Endothelial cell of umbilical vein (primary cell): ENCODE measurements around the gene SH3BP2. TPM values are rescaled to one million over a fixed set of nuclear protein-coding genes. Genes with fewer than 3 reads are reported as not detected.

ENCODE experiments used
- BruUV-seq: library from RNA; stranded (reverse); fragments of 400-500 nt; replicated peaks from 2 replicates; lab custom pipeline; 2021; lab: Mats Ljungman, UMichigan
- CTCF ChIA-PET: fragments of 300-600, 350-600 bp; sonication (Branson Sonifier 250); formaldehyde crosslinking; loops from one replicate; lab custom pipeline; 2021; ENCODE audit warnings: antibody characterized with exemption, inconsistent platforms; lab: Charles Lee
- POLR2A ChIA-PET: fragments of 300-600, 350-600 bp; sonication (Branson Sonifier 250); formaldehyde crosslinking; loops from one replicate; lab custom pipeline; 2021; ENCODE audit warnings: antibody characterized with exemption, inconsistent platforms; lab: Charles Lee
- DNase-seq: peaks from one replicate; pipeline ENCODE4 v3.0.0-alpha.2; 2011; ENCODE audit warnings: low read depth, low spot score
- FAIRE-seq: peaks from 2 replicates; lab custom pipeline; 2011; peaks lifted over from hg19 to GRCh38; lab: Jason Lieb, UNC
- H2AFZ ChIP-seq: 2 replicates; pipeline ENCODE4 v1.6.0; 2012; ENCODE audit warnings: low read depth, low read length, control low read depth, inconsistent platforms
- H3K27ac ChIP-seq: 2 replicates; pipeline ENCODE4 v1.5.1; 2011; ENCODE audit warnings: low read depth, mild to moderate bottlenecking, control low read depth, low read length, moderate library complexity; ENCODE audit not compliant: insufficient read depth
- H3K27me3 ChIP-seq, 2 experiments: 2 replicates each; pipeline versions ENCODE4 v1.6.0 to v1.6.1; 2011; ENCODE audit warnings: low read length in 2 of 2, mixed read lengths in 1 of 2; ENCODE audit not compliant: control insufficient read depth in 2 of 2, insufficient read depth in 2 of 2
- H3K36me3 ChIP-seq, 2 experiments: 2 replicates in 1 of 2; 3 replicates in 1 of 2; pipeline ENCODE4 v1.5.1; 2011; ENCODE audit warnings: low read length in 2 of 2, mild to moderate bottlenecking in 1 of 2, moderate library complexity in 1 of 2; ENCODE audit not compliant: control insufficient read depth in 2 of 2, insufficient read depth in 2 of 2; ENCODE audit errors: extremely low read depth in 1 of 2
- H3K4me1 ChIP-seq: 3 replicates; pipeline ENCODE4 v1.5.1; 2011; ENCODE audit warnings: mild to moderate bottlenecking, low read length; ENCODE audit not compliant: control insufficient read depth, insufficient read depth; ENCODE audit errors: extremely low read depth
- H3K4me2 ChIP-seq: 2 replicates; pipeline ENCODE4 v1.6.1; 2011; ENCODE audit warnings: low read length, control low read depth, mixed read lengths; ENCODE audit not compliant: insufficient read depth
- H3K4me3 ChIP-seq, 3 experiments: fragments of 200-600 bp in 1 of 3; sonication (generic), shearing (Covaris generic) in 1 of 3; replicated peaks in 1 of 3; 2 replicates each; pipeline ENCODE4 v1.5.1; 2011 to 2016; ENCODE audit warnings: control low read depth in 3 of 3, low read length in 3 of 3, mild to moderate bottlenecking in 2 of 3, inconsistent platforms in 1 of 3, low read depth in 1 of 3, moderate library complexity in 1 of 3; ENCODE audit not compliant: insufficient read depth in 1 of 3
- H3K79me2 ChIP-seq: 2 replicates; pipeline ENCODE4 v1.6.0; 2012; ENCODE audit warnings: low read length, inconsistent platforms; ENCODE audit not compliant: control insufficient read depth, insufficient read depth
- H3K9ac ChIP-seq: replicated peaks from 2 replicates; pipeline ENCODE3; 2011; ENCODE audit warnings: low read length, control low read depth; ENCODE audit not compliant: insufficient read depth; ENCODE audit errors: extremely low read depth
- H3K9me1 ChIP-seq: replicated peaks from 3 replicates; pipeline ENCODE4 v1.6.0; 2011; ENCODE audit warnings: mild to moderate bottlenecking, low read length; ENCODE audit not compliant: control insufficient read depth, insufficient read depth; ENCODE audit errors: extremely low read depth
- H3K9me3 ChIP-seq: replicated peaks from 2 replicates; pipeline ENCODE4 v1.5.1; 2012; ENCODE audit warnings: low read length, inconsistent platforms; ENCODE audit not compliant: control insufficient read depth, insufficient read depth
- H4K20me1 ChIP-seq: replicated peaks from 2 replicates; pipeline ENCODE3; 2011; ENCODE audit warnings: mild to moderate bottlenecking, low read length; ENCODE audit not compliant: control insufficient read depth, insufficient read depth; ENCODE audit errors: extremely low read depth
- CTCF ChIP-seq, 2 donors: IDR thresholded peaks; 1 replicate in 1 of 2; 2 replicates in 1 of 2; pipeline ENCODE4 v1.5.1; 2011; ENCODE audit warnings: low read length in 2 of 2, mild to moderate bottlenecking in 2 of 2, moderate library complexity in 2 of 2, control low read depth in 1 of 2, inconsistent platforms in 1 of 2, low read depth in 1 of 2; ENCODE audit not compliant: insufficient read depth in 1 of 2; ENCODE audit errors: extremely low read depth in 1 of 2
- EZH2 ChIP-seq: IDR thresholded peaks from 2 replicates; pipeline ENCODE4 v1.6.1; 2012; ENCODE audit warnings: borderline replicate concordance, low read depth, mild to moderate bottlenecking, moderate library complexity, low read length, inconsistent platforms; ENCODE audit not compliant: severe bottlenecking
- FOS ChIP-seq: IDR thresholded peaks from 2 replicates; pipeline ENCODE4 v1.6.1; 2011; ENCODE audit warnings: mild to moderate bottlenecking, low read length, moderate library complexity, borderline replicate concordance; ENCODE audit not compliant: insufficient read depth
- GATA2 ChIP-seq: IDR thresholded peaks from 2 replicates; pipeline ENCODE4 v1.7.0; 2011; ENCODE audit warnings: low read depth, mild to moderate bottlenecking, moderate library complexity, mixed read lengths, low read length; ENCODE audit not compliant: insufficient read length, insufficient read depth
- JUN ChIP-seq: IDR thresholded peaks from 2 replicates; pipeline ENCODE4 v1.6.1; 2011; ENCODE audit warnings: borderline replicate concordance, low read depth; ENCODE audit not compliant: insufficient read length, insufficient read depth
- MAX ChIP-seq: IDR thresholded peaks from 2 replicates; pipeline ENCODE4 v1.6.1; 2011; ENCODE audit not compliant: insufficient read depth, insufficient read length
- MYC ChIP-seq: IDR thresholded peaks from one replicate; pipeline ENCODE4 v1.6.1; 2011; ENCODE audit warnings: mild to moderate bottlenecking, low read depth, low read length
- POLR2A ChIP-seq: IDR thresholded peaks from 2 replicates; pipeline ENCODE4 v1.6.1; 2012; ENCODE audit warnings: low read depth, mild to moderate bottlenecking, control low read depth, low read length
- POLR2AphosphoS5 ChIP-seq: IDR thresholded peaks from 2 replicates; pipeline ENCODE4 v1.6.1; 2012; ENCODE audit warnings: low read depth, mild to moderate bottlenecking, control low read depth, low read length, moderate library complexity; ENCODE audit not compliant: insufficient read depth
- dilution Hi-C: fragments of 300-500 bp; cut with MboI; formaldehyde crosslinking; loops from one replicate; pipeline ENCODE4 v1.15.0; 2019; ENCODE audit warnings: low sequenced_read_pairs; ENCODE audit not compliant: extremely low pct_ligation_motif_present
- intact Hi-C: fragments of 100-400 bp; cut with micrococcal nuclease; formaldehyde crosslinking; loops from one replicate; pipeline ENCODE4 v1.10.0; 2022
- polyA plus RNA-seq, 4 experiments: library from polyadenylated mRNA; depleted of rRNA in 3 of 4; stranded (reverse) in 3 of 4; unstranded in 1 of 4; fragments of >200 nt; gene quantifications; 2 replicates each; pipeline versions ENCODE4 v1.2.1 to v1.2.3, GENCODE V29; 2011 to 2012; ENCODE audit warnings: missing spikeins in 1 of 4
- total RNA-seq: library from RNA; stranded (reverse); gene quantifications from 2 replicates; pipeline ENCODE4 v1.2.3, GENCODE V29; 2021

SH3BP2 gene
- total and polyA plus RNA-seq, 2 donors (not counting 3 experiments of a cell fraction or from before 2014, with no cell fraction given), result 69.2 to 73.9 TPM

GRCh38 chr4:2765832-2766526 is 26.9 kb upstream of the SH3BP2 start:
- Histone ChIP-seq H3K4me2 (no peak overlapping the region), H3K27me3 (peaks cover 0 to 1% of the 10 kb centered on the region in 2 experiments), H3K9me1 (no peaks in the 10 kb centered on the region), H3K36me3 (no peaks in the 10 kb centered on the region), H3K9me3 (no peaks in the 10 kb centered on the region), H3K4me3 (no peak overlapping the region), H3K4me1 (peaks cover 5% of the 10 kb centered on the region), H4K20me1 (no peaks in the 10 kb centered on the region), H3K9ac (no peak overlapping the region), H2AFZ (no peak overlapping the region), H3K79me2 (no peaks in the 10 kb centered on the region), H3K27ac (no peak overlapping the region)
- FAIRE-seq (no peak), DNase-seq (no peak)
- TF ChIP-seq CTCF (IDR thresholded peaks at IDR 0.05; ENCODE audit: extremely low read depth in 1 of 2, insufficient read depth in 1 of 2, low read depth in 1 of 2, low read length in 2 of 2) (no peak), MAX (no peak), GATA2 (no peak), FOS (no peak), EZH2 (no peak), POLR2AphosphoS5 (no peak), MYC (no peak), JUN (no peak), POLR2A (no peak)
- ChIA-PET CTCF (interaction anchor here (3.2 to 4.3 kb wide), 2 partner anchors 46 to 52 kb away, joined by 28 to 34 read pairs; no protein-coding TSS in a partner anchor), POLR2A (no interaction called here)
- dilution Hi-C loops (no loop called here), intact Hi-C loops (loop anchor here (2.0 kb wide), 1 partner anchor 79 kb away; no protein-coding TSS in a partner anchor)
- BruUV-seq, result no TSS peak
